Measurements from ENCODE around the gene AP2B1.

GRCh38 chr17:35731917-35732805, 145.0 kb downstream of the AP2B1 start:
- no peak for TF ChIP-seq YY1 (IDR thresholded peaks at IDR 0.05; ENCODE audit: low read depth)
- TF ChIP-seq TCF12 (IDR thresholded peaks at IDR 0.05; ENCODE audit: low read depth) = no peak
- TF ChIP-seq EP300 (IDR thresholded peaks at IDR 0.05; ENCODE audit: borderline replicate concordance) = no peak
- no peak for TF ChIP-seq TAF1 (IDR thresholded peaks at IDR 0.05; ENCODE audit: low read depth)
- TF ChIP-seq MAX (IDR thresholded peaks at IDR 0.05) = no peak
- TF ChIP-seq TEAD4 (IDR thresholded peaks at IDR 0.05) = no peak
- no peak for TF ChIP-seq CREB1 (IDR thresholded peaks at IDR 0.05; ENCODE audit: low read depth)
- TF ChIP-seq EGR1 (IDR thresholded peaks at IDR 0.05) = no peak
- TF ChIP-seq FOXM1 (IDR thresholded peaks at IDR 0.05; ENCODE audit: borderline replicate concordance, low read depth) = no peak

All from Ishikawa (cell line).